GM06990 (cell line): Measurements from ENCODE around the gene WDSUB1.

Experiments used
- DNase-seq: peaks from one replicate; pipeline ENCODE4 v3.0.0-alpha.2; 2011; ENCODE audit not compliant: insufficient read length; ENCODE audit errors: extremely low read depth
- H3K27me3 ChIP-seq: replicated peaks from 2 replicates; pipeline ENCODE4 v1.6.0; 2011; ENCODE audit warnings: low read length; ENCODE audit not compliant: control insufficient read depth, insufficient read depth
- H3K36me3 ChIP-seq: 2 replicates; pipeline ENCODE4 v1.5.1; 2011; ENCODE audit warnings: low read length; ENCODE audit not compliant: control insufficient read depth, insufficient read depth
- H3K4me3 ChIP-seq: replicated peaks from 2 replicates; pipeline ENCODE4 v1.5.1; 2011; ENCODE audit warnings: low read depth, mild to moderate bottlenecking, control low read depth, low read length
- TF ChIP-seq, protein P1 (sequence below): IDR thresholded peaks from 2 replicates; pipeline ENCODE4 v1.5.1; 2011; ENCODE audit warnings: low read length, control low read depth, mild to moderate bottlenecking, inconsistent platforms; ENCODE audit not compliant: insufficient read depth, poor library complexity, severe bottlenecking

Gene WDSUB1

GRCh38 chr2:159195697-159196096, 90.8 kb downstream of the WDSUB1 start:
- H3K36me3 ChIP-seq: peaks cover 12% of the 10 kb centered on the region
- TF ChIP-seq, protein P1, sequence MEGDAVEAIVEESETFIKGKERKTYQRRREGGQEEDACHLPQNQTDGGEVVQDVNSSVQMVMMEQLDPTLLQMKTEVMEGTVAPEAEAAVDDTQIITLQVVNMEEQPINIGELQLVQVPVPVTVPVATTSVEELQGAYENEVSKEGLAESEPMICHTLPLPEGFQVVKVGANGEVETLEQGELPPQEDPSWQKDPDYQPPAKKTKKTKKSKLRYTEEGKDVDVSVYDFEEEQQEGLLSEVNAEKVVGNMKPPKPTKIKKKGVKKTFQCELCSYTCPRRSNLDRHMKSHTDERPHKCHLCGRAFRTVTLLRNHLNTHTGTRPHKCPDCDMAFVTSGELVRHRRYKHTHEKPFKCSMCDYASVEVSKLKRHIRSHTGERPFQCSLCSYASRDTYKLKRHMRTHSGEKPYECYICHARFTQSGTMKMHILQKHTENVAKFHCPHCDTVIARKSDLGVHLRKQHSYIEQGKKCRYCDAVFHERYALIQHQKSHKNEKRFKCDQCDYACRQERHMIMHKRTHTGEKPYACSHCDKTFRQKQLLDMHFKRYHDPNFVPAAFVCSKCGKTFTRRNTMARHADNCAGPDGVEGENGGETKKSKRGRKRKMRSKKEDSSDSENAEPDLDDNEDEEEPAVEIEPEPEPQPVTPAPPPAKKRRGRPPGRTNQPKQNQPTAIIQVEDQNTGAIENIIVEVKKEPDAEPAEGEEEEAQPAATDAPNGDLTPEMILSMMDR: no peak

GRCh38 chr2:159194241-159194640, 92.3 kb downstream of the WDSUB1 start:
- DNase-seq: no peak
- Histone ChIP-seq H3K36me3 (peaks cover 11% of the 10 kb centered on the region), H3K27me3 (no peaks in the 10 kb centered on the region), H3K4me3 (no peak overlapping the region)
- TF ChIP-seq, protein P1: no peak

More at GRCh38 chr2:159195697-159196096, 90.8 kb downstream of the WDSUB1 start:
- DNase-seq: no peak
- Histone ChIP-seq H3K4me3 (no peak overlapping the region), H3K27me3 (no peaks in the 10 kb centered on the region)

GRCh38 chr2:159193791-159194190, 92.7 kb downstream of the WDSUB1 start:
- TF ChIP-seq, protein P1: no peak
- H3K27me3 ChIP-seq: no peaks in the 10 kb centered on the region
- H3K4me3 ChIP-seq: no peak overlapping the region
- DNase-seq: no peak
- peaks cover 13% of the 10 kb centered on the region for H3K36me3 ChIP-seq

GRCh38 chr2:159192371-159192918, 94.1 kb downstream of the WDSUB1 start:
- Histone ChIP-seq H3K27me3 (no peaks in the 10 kb centered on the region), H3K4me3 (no peak overlapping the region), H3K36me3 (peaks cover 14% of the 10 kb centered on the region)
- TF ChIP-seq, protein P1: no peak
- no peak for DNase-seq

DNA sequence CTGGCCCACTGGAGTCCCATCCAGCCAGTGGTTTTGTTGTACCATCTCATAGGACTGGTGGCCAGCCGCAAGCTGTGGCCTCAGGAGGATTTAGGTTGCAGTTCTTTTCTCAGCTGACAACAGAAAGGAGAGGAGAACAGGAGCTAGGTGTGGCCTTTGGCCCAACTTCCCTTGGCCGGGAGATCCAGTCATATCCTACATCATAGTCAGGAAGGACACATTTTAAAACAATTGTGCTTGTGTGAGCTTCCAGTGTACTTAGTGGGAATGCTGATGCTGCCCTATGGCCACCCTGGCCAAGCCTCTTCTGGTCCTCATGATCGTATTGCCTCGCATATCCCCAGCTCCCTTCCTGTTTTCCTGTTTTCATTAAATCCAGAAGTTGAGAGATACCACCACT, 98.1 kb downstream of the WDSUB1 start:
- Histone ChIP-seq H3K36me3 (peaks cover 3% of the 10 kb centered on the region), H3K4me3 (no peak overlapping the region), H3K27me3 (no peaks in the 10 kb centered on the region)
- DNase-seq: no peak
- TF ChIP-seq, protein P1: no peak

DNA sequence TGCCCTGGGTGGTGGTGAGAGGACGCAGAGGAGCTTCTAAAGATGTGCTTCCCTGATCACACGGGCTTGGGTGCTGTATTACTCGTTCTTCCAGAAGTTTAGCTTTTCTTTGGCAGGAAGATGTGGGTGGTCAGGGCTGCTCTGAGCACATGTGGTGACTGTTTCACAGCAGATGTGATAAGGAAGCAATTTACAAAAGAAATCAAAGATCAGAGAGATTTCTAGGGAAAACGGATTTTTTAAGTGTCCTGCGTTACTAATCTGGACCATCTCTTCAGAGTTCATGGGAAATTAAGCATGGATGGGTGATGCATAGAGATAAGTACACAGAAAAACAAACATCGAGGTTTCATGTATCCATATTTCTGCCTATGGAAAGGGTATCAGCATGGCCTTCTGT, 99.4 kb downstream of the WDSUB1 start:
- Histone ChIP-seq H3K36me3 (peaks cover 3% of the 10 kb centered on the region), H3K4me3 (no peak overlapping the region), H3K27me3 (no peaks in the 10 kb centered on the region)
- DNase-seq: no peak
- TF ChIP-seq, protein P1: no peak
